Neutrophil (primary cell): ENCODE data around the gene ENAH.

Experiments
- H3K27ac ChIP-seq: fragments of 200-600 bp; sonication (generic); 2 replicates; pipeline ENCODE4 v1.5.1; 2016; ENCODE audit warnings: mild to moderate bottlenecking, moderate library complexity
- H3K27me3 ChIP-seq: fragments of 200-600 bp; sonication (generic); 2 replicates; pipeline ENCODE4 v1.6.0; 2016; ENCODE audit warnings: mild to moderate bottlenecking
- H3K36me3 ChIP-seq: fragments of 200-600 bp; sonication (generic); 2 replicates; pipeline ENCODE4 v1.5.1; 2017
- H3K4me1 ChIP-seq, 2 experiments: fragments of 200-600 bp in 1 of 2; sonication (generic) in 1 of 2; 1 replicate in 1 of 2; 2 replicates in 1 of 2; pipeline versions ENCODE4 v1.5.1 to v1.6.1; 2013 to 2016; ENCODE audit warnings: low read depth in 1 of 2, low read length in 1 of 2, mild to moderate bottlenecking in 1 of 2, moderate library complexity in 1 of 2; ENCODE audit not compliant: control insufficient read depth in 1 of 2, insufficient read depth in 1 of 2
- H3K4me3 ChIP-seq, 2 experiments: fragments of 200-600 bp in 1 of 2; sonication (generic) in 1 of 2; 1 replicate in 1 of 2; 2 replicates in 1 of 2; pipeline ENCODE4 v1.5.1; 2013 to 2016; ENCODE audit warnings: low read depth in 1 of 2, low read length in 1 of 2, mild to moderate bottlenecking in 1 of 2, moderate library complexity in 1 of 2
- H3K9me3 ChIP-seq: fragments of 200-600 bp; sonication (generic); 2 replicates; pipeline ENCODE4 v1.5.1; 2016
- TF ChIP-seq, protein P1 (sequence below): fragments of 200-600 bp; sonication (generic); IDR thresholded peaks from 2 replicates; pipeline ENCODE4 v1.5.1; 2016; ENCODE audit warnings: antibody characterized with exemption

The ENAH gene

DNA sequence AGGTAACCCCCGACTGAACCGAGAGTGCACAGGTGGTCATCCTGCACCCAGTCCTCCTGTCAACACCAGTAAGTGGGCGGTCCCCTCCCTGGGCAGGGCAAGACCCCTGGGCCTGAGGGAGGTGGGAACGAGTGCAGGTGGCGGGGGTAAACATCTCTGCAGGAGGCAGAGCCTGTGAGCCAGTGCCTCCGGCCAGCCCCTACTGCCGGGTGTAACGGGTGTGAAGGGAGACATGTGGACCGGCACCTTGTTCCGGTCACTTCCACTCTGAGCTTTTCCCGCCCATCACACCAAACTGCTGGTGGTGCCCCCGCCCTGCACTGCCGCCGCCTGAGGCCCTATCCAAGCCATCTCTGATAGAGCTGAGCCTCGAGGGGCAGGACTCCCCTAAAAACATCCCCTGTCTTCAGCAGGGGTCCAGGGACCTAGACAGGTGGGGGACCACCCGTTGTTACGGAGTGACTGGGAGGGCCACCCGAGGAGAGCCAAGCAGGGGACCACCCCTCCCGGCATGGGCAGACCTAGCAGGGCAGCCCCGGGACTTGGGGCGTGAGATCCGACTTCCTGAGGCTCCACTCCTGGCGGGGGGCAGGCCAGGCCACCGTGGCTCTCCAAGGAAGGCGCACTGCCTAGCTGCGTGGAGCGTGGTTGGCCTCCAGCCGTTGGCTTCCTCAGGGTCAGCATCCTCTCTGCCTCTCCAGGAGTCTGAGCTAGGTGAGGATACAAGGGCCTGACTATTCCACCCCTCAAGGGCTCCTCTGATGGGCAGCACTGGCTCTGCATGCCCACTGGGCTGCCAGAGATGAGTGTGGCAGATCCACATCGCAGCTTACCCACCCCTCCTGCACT is 181.2 kb downstream of the ENAH start:
- H3K4me3 ChIP-seq: no peak overlapping the region
- no peak overlapping the region for H3K27ac ChIP-seq
- TF ChIP-seq, protein P1, sequence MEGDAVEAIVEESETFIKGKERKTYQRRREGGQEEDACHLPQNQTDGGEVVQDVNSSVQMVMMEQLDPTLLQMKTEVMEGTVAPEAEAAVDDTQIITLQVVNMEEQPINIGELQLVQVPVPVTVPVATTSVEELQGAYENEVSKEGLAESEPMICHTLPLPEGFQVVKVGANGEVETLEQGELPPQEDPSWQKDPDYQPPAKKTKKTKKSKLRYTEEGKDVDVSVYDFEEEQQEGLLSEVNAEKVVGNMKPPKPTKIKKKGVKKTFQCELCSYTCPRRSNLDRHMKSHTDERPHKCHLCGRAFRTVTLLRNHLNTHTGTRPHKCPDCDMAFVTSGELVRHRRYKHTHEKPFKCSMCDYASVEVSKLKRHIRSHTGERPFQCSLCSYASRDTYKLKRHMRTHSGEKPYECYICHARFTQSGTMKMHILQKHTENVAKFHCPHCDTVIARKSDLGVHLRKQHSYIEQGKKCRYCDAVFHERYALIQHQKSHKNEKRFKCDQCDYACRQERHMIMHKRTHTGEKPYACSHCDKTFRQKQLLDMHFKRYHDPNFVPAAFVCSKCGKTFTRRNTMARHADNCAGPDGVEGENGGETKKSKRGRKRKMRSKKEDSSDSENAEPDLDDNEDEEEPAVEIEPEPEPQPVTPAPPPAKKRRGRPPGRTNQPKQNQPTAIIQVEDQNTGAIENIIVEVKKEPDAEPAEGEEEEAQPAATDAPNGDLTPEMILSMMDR: no peak
- peaks cover 29 to 36% of the 10 kb centered on the region in 2 experiments for H3K4me1 ChIP-seq
- no peaks in the 10 kb centered on the region for H3K36me3 ChIP-seq
- H3K9me3 ChIP-seq: no peaks in the 10 kb centered on the region
- no peaks in the 10 kb centered on the region for H3K27me3 ChIP-seq

DNA sequence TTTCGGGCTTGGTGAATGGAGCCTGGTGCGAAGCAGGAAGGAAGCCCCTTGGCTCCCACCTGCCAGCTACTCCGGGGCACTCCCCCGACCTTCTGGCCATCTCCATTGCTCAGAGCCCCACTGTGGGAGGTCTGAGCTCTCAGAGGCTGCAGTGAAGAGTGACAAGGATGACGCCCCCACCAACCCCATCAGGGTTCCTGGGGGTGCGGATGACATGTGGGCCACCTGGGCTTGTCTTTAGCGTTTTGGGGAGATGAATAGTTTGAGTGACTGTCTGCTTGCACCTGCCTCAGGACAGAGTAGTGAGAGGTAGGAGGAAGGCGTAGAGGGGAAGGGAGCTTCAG is 181.8 kb downstream of the ENAH start:
- H3K27ac ChIP-seq: no peak overlapping the region
- H3K27me3 ChIP-seq: no peaks in the 10 kb centered on the region
- no peaks in the 10 kb centered on the region for H3K9me3 ChIP-seq
- H3K4me1 ChIP-seq: peaks cover 32 to 41% of the 10 kb centered on the region in 2 experiments
- TF ChIP-seq, protein P1: no peak
- no peaks in the 10 kb centered on the region for H3K36me3 ChIP-seq
- no peak overlapping the region for H3K4me3 ChIP-seq

DNA sequence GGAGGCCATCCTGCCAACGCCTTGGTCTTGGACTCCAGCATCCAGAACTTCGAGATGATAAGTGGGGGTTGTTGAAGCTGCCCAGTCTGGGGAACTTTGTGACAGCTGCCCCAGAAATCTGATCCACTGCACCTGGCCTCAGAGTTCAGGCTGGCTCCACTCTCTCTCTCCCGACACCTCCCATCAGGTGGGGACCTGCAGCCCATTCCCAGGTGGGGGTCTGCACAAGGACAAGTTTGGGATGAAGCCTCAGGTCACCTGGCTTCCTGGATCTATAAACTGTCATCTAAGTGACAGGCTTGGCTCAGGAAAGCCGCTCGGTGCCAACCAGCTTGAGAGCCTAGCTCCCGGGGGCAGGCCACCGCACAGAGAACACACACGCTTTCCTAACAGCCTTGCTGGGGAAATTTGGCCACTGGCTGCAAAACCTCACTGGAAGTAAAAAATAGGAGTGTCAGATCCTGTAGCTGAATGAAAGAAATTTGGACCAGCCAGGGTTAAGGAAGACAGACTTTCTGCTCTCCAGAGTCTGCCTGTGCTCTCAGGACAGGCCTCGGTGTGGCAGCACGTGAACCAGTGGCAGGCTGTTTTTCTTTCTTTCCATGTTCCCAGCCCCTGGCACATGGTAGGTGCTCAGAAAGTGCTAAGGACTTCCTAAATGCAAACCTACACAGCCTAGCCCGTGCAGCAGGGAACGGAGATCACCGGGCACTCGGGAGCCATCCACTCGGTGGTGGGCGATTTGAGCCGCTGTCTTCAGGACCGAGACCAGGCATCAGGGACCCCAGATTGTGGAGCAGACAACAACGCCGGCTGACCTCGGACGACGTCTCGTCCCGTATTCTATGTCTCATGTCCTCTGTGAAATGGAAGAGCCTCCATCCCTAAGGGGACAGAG is 182.5 kb downstream of the ENAH start:
- Histone ChIP-seq H3K4me3 (no peak overlapping the region), H3K36me3 (no peaks in the 10 kb centered on the region), H3K27ac (no peak overlapping the region), H3K4me1 (peaks cover 32 to 47% of the 10 kb centered on the region in 2 experiments), H3K9me3 (no peaks in the 10 kb centered on the region), H3K27me3 (no peaks in the 10 kb centered on the region)
- TF ChIP-seq, protein P1: no peak

DNA sequence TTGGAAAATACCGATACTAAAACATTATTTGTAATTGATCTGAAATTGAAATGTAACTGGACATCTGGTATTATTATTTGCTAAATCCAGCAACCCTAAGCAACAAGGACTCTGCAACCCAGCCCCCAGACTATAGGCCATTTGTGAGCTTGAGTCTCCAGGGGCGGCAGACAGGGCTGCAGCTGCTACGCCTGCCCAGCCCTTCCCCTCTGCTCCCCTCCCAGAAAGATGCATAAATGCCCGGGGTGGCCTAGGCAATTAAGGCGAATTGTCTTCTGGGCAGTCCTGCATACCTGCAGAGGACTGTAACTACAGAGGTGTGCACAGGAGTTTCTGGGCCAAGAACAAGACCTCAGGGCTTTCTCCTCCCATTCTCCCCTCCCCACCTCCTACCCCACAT is 183.9 kb downstream of the ENAH start:
- H3K9me3 ChIP-seq: no peaks in the 10 kb centered on the region
- no peaks in the 10 kb centered on the region for H3K27me3 ChIP-seq
- H3K4me3 ChIP-seq: no peak overlapping the region
- H3K36me3 ChIP-seq: no peaks in the 10 kb centered on the region
- H3K27ac ChIP-seq: peak overlapping the region; percentile 96
- TF ChIP-seq, protein P1: no peak
- peaks cover 24 to 34% of the 10 kb centered on the region in 2 experiments for H3K4me1 ChIP-seq

DNA sequence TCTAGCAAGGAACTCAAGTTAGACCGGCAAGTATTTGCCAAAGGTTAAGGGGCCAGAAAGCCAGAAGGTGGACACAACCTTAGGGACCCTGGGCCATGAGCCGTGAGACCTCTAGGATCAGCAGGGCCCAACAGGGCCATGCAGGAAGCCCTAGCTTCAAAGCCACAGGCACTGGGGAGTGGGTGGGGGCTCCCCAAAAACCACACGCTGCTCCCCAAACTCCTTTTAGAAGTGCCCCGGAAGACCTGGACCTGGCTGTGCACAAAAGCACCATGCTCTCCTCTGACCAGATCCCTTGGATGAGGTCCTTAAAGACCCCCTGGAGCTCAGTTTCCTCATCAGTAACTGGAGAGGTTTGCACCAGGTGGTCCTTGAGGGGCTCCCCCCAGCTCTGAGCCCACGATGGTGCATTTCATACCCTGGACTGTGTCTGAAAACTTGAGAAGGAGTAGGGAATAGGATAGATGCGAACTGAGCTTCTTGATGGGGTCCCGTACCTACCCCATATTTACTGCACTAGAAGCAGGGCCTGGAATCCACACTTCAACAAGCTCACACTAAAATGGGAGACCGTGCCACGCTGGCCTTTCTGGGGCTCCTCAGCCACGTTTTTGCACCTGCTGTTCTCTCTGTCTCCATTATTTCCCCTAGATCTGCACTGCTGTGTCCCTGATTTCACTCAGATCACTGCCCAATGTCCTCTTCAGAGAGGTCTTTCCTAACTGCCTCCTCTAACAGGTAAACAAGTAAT is 184.5 kb downstream of the ENAH start:
- Histone ChIP-seq H3K4me3 (peak overlapping the region; percentile 66 to 78), H3K4me1 (peaks cover 24 to 34% of the 10 kb centered on the region in 2 experiments), H3K27ac (peak overlapping the region; percentile 96), H3K36me3 (no peaks in the 10 kb centered on the region), H3K9me3 (no peaks in the 10 kb centered on the region), H3K27me3 (no peaks in the 10 kb centered on the region)
- TF ChIP-seq, protein P1: no peak
